Transverse colon (tissue), 4 donors: ENCODE data around the gene FOXE3.

Experiments used
- EP300 ChIP-seq: sonication (generic); formaldehyde crosslinking; IDR thresholded peaks from one replicate; pipeline ENCODE4 v1.6.1; 2017; ENCODE audit warnings: antibody characterized with exemption, low read depth
- POLR2A ChIP-seq: fragments of 450-650 bp; IDR thresholded peaks from one replicate; pipeline ENCODE4 v1.6.1; 2016; ENCODE audit warnings: antibody characterized with exemption, mild to moderate bottlenecking, moderate library complexity
- POLR2AphosphoS5 ChIP-seq, 3 donors: sonication (generic); formaldehyde crosslinking; IDR thresholded peaks; one replicate each; pipeline ENCODE4 v1.6.1; 2016; ENCODE audit warnings: antibody characterized with exemption in 3 of 3
- TF ChIP-seq, protein P1 (sequence below), 5 experiments: fragments of 200-600 bp in 3 of 5; fragments of 450-650 bp in 2 of 5; sonication (generic) in 3 of 5; IDR thresholded peaks; 1 replicate in 2 of 5; 2 replicates in 3 of 5; pipeline ENCODE4 v1.5.1; 2016 to 2017; ENCODE audit warnings: antibody characterized with exemption in 5 of 5, inconsistent platforms in 3 of 5, mild to moderate bottlenecking in 2 of 5, moderate library complexity in 1 of 5

DNA sequence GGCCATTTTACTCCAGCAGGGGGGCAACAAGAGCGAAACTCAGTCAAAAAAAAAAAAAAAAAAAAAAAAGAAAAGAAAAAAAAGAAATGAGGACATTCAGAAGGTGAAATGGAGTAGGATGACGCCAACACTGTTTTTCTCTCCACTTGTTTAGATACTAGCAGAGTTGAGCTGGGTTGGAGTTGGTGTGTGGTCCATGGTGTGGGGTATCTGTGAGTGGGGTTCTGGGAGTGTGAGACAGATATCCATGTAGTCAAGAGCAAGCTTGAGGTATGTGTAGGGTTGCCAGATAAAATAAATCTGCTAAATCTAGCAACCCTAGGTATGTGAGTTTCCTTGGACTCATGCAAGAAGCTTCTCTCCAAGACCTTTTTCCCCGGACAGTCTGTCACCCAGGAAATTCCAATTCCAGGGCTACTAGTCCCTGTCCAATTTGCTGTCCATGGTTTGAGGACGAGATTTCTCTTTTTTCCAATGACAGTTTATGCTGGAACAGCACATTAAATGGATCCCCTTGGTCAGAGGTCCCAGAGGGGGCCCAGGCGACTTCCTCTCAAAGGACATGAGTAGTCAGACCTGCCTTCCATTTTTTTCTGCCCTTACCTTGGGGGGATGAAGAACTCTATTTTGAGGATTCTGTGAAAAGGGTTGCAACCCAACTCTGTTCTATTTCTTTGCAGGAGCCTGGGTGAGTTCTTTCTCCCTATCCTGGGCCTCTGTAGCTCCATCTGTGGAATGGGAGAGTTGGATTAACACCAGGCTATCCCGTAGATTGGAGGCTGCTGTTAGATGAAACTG lies 19.6 kb downstream of the FOXE3 start:
- TF ChIP-seq, protein P1, sequence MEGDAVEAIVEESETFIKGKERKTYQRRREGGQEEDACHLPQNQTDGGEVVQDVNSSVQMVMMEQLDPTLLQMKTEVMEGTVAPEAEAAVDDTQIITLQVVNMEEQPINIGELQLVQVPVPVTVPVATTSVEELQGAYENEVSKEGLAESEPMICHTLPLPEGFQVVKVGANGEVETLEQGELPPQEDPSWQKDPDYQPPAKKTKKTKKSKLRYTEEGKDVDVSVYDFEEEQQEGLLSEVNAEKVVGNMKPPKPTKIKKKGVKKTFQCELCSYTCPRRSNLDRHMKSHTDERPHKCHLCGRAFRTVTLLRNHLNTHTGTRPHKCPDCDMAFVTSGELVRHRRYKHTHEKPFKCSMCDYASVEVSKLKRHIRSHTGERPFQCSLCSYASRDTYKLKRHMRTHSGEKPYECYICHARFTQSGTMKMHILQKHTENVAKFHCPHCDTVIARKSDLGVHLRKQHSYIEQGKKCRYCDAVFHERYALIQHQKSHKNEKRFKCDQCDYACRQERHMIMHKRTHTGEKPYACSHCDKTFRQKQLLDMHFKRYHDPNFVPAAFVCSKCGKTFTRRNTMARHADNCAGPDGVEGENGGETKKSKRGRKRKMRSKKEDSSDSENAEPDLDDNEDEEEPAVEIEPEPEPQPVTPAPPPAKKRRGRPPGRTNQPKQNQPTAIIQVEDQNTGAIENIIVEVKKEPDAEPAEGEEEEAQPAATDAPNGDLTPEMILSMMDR (IDR thresholded peaks at IDR 0.05), result no peak
- TF ChIP-seq POLR2A (no peak), EP300 (no peak), POLR2AphosphoS5 (IDR thresholded peaks at IDR 0.05) (no peak)
